NCI-H1105 treated with DMSO at 0.1 percent for 48 hours (cell line): Measurements from ENCODE around the gene HSD17B8.

Experiments used
- DNase-seq: peaks from one replicate; lab custom pipeline; 2025; lab: John Stamatoyannopoulos, UW

Gene HSD17B8

DNA sequence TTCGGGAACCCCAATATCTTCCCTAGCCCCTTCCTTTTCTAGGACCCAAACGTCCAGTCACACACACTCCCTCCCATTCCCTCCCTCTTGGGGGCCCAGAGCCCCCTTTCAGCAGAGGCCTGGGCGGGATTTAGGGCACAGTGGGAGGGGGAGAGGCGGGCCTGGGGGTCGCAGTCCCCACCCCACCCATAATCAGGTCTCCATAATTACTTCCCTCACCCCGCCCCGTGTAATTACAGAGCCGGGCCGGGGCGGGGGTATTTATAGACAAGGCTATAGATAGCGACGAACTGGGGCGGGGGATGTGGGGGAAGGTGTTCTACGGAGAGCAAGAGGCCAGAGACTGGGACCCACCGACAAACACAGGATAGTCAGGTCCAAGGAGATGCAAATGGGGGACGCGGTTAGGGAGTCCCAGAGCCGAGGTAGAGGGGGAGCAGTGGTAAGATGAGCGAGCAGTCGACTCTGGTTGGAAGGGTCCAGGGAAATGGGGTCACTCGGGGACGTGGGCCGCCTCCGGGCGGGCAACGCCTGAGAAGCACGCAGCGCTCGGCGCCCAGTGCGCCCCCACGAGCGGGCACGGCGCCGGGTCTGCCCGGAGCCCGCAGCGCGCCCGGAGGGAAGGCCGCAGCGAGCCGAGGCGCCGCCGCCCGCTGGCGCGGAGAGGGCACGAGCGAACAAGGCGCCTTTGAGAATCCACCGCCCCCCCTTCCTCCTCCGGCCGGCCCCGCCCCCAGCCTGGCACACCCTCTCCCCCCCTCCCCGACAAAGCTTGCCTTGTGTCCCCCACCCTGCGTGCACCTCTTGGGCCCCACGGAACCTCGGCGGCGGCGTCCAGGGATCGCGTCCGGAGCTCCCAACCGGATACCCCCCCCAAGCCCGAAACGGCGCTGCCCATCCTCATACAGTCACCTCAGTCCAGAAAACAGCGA, 11.5 kb upstream of the HSD17B8 start:
- peak; percentile 58 for DNase-seq

DNA sequence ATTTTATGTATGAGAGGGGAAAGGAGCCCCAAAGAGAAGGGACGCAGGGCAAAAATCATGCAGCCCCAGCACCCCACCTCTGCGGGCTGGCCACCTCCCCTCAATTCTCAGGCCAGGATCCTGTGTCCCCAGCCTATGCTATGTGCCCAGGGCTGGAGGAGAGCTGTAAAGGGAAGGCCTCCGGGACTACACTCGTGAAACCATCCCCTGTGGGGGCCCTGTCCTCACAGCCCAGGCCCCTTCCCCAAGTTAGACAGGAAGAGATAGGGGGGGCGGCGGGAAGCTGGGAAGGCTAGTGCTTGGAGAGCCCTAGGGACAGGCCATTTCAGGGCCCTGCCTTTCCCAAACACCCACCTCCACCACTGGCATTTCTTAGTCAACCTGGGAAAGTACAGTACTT, 10.8 kb upstream of the HSD17B8 start:
- DNase-seq: no peak

DNA sequence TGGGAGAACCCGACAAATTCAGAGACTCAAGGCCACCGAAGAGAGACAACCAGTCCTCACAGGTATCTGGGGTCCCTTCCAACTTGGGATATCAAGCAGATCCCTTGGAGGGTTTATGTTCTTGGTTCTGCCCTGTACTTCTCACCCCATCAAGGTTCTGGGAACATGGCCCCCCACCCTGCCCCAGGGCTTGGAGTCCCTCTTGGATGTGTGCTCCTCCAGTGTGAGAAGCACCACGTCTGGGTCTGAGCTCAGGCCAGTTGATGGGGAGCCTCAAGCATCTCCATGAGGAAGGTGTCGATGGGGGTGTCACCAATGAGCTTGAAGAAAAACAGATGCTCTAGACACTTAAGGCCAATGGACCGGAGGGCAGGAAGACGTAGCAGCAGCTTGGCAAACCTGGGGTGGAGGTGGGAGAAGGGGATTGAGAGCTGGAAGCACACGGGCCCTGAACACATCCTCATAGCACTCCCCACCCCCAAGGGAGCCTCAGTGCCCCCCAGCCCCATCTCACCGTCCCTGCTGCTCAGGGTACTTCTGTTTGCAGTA, 9.9 kb upstream of the HSD17B8 start:
- no peak for DNase-seq

DNA sequence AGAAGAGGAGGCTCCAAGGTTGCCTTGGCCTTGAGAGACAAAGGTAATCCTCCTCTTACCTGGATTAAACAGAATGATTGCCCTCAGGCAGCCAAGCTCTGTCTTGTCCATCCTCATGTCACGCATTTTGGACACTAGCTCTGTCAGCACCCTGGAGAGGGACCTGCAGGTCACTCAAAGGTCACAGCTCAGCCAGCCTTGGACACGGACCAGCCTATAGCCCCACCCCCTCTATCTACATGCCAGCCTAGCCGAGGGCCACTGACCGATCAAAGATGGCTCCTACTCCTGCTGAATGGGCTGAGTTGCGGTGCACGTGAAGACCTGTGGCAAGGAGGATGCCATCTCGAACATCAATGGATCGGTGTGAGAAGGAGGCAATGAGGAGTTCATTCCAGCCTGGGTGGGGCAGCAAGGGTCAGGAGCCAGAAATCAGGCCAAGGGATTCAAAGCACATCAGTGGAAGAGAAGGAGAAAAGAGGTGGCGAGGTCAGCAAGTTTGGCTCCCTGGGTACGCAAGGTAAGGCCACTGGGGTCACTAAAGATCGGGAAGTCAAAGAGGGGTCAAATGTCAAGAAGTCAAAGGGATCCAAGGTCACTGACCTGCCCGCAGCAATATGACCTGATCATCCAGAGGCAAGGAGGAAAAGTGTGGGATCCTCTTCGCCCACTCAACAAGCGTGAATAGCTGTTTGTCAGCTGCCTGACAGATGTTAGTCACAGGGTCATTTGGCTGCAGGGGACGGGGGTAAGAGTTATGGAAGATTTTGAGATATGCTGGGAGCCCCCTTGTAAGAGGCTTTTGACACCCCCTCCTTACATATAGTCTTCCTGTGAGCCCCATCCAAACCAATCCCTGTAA, 8.9 kb upstream of the HSD17B8 start:
- no peak for DNase-seq

DNA sequence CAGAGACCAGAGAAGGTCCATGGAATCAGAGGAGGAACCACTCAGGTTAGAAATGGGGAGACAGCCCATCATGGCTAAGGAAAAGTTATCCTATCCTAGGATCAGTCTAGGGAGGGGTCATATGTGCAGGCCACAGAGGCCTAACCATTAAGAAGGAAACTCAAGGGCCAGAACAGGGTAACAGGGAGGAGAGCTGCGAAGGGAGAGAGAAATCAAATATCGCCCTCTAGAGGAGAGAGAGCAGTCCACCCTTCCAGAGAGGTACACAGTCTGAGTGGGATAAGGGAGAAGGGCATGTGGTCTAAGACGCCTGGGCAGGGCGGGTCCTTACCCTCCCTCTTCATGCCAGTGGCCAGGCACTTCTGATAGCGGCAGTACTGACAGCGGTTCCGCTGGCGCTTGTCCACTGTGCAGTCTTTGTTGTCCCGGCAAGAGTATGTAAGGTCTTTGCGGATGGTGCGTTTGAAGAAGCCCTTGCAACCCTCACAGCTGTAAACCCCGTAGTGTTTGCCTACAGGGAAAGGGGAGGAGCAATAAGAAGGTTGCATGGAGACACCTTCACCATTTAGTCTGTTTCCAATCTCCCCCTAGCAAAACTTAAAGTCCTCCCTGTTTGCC, 6.9 kb upstream of the HSD17B8 start:
- peak; percentile 67 for DNase-seq

DNA sequence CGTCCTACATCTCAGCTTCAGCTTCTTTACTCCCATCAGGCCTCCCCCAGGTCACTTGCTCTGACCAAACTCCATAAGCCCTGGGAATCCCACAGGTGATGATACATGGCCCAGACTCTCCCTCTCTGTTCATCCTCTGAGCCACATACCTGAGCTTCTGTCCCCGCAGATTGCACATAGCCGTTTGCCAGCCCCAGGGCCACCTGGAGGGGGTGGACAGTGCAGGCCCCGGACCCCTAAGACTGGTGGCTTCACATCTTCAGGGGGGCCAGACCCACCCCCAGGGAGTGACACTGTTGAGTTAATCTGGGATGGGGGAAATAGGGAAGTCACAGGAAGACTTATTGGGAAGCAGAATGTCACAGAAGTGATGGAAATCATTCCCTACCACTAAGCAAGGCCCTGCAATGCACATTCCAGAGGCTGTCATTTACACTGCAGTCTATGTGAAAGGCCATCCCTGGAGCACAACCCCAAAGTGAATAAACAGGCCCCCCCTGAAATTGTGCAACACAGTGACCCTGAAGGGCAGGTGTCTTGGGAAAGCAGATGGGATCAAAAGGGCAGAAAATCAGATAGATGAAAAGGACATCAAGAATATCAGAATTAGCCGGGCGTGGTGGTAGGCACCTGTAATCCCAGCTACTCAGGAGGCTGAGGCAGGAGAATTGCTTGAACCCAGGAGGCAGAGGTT, 6.1 kb upstream of the HSD17B8 start:
- DNase-seq: no peak

DNA sequence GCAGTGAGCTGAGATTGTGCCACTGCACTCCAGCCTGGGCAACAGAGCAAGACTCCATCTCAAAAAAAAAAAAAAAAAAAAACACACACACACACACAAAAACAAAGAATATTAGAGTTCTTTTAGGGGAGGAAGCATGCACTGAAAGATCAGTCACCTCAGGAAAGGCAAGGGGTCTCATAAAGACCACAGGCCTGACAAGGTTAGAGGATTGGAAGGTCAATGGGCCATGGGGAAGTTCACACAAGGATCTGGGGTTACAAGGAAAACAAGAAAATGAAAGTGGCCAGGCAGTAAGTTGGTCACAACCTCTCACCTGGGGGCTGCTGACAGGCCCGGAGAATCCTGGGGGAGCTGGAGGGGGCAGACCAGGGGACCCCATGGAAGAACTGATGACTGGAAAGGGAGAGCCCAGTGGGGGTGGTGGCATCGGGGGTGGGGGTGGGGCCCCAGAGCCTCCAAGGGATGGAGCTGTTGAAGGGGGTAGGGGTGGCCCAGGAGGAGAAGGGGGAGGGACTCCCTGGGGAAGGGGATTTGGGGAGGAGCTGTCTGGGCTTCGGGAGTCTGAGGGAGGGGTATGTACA, 5.5 kb upstream of the HSD17B8 start:
- DNase-seq: no peak

DNA sequence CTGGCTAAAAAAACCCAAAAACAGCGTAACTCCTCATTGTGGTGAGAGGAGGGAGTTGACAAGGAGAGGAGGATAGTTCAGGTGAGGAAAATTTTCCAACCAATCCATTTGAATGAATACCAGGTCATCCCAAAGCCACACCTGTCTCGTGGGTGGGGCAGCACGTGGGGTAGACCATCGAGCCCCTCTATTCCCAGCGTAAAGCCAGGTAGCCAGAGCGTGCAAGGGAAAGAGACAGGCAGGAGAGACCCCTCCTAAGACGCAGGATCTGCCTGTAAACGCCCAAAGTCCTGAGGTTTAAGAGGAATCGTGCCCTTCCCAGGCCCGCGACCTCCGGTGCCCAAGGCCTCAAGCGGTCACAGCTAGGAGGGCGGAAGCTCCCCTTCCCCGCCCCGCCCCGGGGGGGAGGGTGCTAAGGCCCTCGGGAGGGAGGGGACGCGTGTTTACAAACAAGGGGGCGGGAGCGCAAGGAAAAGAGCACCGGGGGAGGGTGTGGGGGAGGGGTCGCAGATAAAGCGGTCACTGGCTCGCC, 4.7 kb upstream of the HSD17B8 start:
- DNase-seq: peak; percentile 54

DNA sequence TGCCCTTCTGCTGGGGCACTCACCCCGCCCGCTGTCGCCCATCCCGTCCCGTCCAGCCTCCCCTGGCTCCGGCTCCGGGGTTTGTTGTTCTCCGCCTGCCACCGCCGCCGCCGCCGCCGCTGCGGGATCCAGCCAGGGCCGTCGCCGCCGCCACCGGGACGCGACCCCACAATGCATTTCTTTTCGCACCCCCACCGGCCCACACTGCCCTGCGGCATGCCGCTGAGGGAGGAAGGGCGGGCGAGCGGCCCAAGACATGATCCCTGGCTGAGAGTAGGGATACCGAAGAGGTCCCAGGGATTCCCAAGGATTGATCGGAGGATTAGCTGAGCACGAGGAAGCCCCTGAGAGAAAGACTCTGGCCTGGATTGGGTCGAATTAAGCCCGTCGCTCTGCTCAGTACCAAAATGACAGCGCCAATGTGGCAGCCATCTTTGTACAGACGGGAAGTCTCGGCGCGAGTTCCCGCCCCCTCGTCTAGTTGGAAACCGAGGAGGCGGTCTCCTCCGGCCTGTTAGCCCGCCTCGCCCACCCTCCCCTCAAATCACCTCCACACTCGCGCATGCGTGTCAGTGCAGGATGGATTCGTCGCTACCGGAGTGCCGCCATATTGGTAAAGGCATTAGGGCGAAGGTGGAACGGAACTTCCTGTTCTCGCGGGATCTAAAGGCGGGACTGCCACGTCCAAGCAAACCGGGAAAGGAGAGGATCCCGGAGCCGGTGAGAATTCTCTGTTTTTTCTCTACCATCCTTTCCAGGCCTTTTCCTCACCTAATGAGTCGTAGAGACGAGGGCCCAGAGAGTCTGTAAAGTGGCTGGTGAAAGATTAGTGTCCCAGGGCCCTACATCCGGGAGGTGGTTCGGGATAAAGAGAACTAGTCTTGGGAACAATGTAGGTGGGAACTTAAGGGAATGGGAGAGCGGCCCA, 4.0 kb upstream of the HSD17B8 start, which contains the start of the genes RXRB and SLC39A7:
RXRB (minus strand) TSS at position 447 of the 928 bp plus-strand sequence; CDS start at position 258, 189 bp downstream.
SLC39A7 (plus strand) TSS at position 649 of the 928 bp plus-strand sequence. CDS start 379 bp downstream, outside the sequence.
- DNase-seq: peak; percentile 98

DNA sequence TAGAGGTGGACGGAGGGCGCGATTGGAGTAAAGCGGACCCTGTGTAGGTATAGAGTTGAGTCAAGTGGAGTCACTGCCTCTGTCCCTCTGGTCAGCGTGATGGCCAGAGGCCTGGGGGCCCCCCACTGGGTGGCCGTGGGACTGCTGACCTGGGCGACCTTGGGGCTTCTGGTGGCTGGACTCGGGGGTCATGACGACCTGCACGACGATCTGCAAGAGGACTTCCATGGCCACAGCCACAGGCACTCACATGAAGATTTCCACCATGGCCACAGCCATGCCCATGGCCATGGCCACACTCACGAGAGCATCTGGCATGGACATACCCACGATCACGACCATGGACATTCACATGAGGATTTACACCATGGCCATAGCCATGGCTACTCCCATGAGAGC, 3.3 kb upstream of the HSD17B8 start:
- no peak for DNase-seq

DNA sequence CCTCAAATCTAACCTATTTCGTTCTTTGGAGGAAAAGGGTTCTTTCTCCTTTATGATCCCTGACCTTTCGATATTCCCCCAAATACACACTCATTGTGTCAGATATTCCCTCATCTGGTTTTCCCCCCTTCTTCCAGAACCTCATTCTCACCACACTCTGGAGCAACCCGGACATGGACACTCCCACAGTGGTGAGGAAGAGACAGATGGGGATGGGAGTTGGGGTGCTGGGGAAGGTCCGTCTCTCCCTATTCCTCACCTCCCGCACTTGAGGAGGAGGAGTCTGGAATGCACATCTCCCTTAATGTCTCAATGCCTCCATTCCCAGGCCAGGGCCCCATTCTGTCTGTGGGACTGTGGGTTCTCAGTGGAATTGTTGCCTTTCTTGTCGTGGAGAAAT, 2.5 kb upstream of the HSD17B8 start:
- DNase-seq: no peak

DNA sequence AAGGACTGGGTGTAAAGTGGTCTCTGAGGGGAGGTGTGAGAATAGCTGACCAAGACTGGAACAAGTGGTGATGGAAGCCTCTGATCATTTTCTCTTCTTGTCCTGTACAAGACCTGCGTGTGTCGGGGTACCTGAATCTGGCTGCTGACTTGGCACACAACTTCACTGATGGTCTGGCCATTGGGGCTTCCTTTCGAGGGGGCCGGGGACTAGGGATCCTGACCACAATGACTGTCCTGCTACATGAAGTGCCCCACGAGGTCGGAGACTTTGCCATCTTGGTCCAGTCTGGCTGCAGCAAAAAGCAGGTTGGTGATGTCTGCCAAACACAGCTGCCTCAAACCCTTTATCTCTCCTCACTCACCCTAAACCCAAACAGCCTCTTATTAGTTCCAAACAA, 1.7 kb upstream of the HSD17B8 start:
- DNase-seq: no peak

DNA sequence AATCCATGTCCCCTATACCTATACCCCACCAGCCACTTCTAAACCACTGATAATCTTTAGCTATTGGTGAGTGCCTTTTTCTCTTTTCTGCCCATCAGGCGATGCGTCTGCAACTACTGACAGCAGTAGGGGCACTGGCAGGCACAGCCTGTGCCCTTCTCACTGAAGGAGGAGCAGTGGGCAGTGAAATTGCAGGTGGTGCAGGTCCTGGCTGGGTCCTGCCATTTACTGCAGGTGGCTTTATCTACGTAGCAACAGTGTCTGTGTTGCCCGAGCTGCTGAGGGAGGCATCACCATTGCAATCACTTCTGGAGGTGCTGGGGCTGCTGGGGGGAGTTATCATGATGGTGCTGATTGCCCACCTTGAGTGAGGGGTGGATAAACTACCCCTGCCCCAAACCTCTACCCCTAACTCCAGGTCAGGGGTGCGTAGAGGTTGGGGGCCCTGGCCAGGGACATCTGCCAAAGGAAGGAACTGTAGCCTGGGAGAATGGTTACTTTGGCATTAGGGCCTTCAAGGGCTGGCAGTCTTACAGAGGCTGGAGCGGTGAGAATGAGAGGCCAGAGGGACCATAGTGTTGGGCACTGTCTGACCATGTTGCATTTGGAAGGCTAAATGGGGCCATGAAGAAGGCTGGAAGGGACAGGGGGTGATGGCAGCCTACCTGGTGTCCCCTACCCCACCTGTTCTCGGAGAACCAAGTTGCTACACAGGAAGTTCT, 851 bp upstream of the HSD17B8 start:
- no peak for DNase-seq

DNA sequence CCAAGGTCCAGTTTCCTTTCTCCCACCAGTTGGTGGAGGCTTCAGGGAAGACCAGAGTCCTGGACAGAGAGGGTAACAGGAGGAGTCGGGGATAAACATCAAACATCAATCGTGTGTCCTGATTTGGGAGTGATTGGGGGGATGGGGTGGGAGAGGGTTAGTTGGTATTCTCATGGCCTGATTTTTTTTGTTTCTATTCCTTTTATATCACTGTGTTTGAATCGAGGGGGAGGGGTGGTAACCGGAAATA, 365 bp upstream of the HSD17B8 start:
- DNase-seq: no peak

DNA sequence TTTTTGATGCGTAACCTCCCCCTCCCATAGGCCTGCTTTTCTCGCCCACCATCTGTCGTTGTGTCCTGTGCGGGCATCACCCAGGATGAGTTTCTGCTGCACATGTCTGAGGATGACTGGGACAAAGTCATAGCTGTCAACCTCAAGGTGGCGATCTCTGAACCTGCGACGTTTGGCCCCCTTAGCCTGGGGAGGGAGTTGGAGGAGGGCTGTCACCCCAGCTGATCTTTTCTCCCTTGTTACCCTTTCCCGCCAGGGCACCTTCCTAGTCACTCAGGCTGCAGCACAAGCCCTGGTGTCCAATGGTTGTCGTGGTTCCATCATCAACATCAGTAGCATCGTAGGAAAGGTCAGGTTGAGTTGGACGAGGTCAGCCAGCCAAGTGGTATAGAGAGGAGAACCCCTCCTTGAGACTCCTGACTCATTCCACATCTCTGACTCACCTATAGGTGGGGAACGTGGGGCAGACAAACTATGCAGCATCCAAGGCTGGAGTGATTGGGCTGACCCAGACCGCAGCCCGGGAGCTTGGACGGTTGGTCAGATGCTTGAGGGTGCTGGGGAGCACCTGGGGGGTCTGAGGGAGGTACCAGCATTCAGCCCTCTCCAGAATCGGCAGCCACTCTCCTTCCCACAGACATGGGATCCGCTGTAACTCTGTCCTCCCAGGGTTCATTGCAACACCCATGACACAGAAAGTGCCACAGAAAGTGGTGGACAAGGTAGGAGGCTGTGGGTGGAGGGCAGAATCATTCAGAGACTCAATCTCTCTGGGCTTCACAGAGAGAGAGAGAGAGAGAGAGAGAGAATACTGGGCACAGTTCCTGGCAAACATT, 954 bp downstream of the HSD17B8 start:
- DNase-seq: peak; percentile 22

DNA sequence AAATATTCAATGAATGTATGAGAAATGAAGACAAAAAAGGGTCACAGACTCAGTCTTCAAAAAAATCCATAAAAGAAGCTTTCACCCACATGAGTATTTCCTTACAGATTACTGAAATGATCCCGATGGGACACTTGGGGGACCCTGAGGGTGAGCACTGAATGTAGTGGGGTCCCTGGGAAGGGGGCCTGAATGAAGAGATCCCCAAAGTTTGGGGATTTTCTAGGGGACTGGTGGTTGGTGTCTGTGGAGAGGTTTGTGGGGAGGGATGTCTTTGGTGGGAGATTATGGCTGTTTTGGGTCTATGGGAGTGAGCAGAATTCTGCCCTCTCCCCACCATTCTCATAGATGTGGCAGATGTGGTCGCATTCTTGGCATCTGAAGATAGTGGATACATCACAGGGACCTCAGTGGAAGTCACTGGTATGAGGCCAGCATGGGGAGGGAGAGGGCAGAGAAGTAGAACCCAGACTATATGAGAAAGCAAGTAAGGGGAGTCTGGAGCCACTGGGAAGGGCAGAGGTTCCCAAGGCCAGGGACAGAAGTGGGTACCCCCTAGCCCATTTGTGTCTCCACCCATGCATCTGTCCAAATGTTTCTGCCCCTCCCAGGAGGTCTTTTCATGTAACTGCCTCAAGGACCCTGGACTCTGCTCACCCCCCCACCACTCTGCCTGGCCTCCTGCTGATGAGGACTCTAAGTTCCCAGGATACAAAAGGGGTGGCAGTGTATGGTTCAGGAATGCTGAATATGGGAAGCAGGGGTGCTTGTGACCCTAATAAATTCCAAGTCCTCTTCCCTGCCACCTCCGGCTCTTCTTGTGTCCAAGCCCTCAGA, 1.8 kb downstream of the HSD17B8 start:
- DNase-seq: no peak

DNA sequence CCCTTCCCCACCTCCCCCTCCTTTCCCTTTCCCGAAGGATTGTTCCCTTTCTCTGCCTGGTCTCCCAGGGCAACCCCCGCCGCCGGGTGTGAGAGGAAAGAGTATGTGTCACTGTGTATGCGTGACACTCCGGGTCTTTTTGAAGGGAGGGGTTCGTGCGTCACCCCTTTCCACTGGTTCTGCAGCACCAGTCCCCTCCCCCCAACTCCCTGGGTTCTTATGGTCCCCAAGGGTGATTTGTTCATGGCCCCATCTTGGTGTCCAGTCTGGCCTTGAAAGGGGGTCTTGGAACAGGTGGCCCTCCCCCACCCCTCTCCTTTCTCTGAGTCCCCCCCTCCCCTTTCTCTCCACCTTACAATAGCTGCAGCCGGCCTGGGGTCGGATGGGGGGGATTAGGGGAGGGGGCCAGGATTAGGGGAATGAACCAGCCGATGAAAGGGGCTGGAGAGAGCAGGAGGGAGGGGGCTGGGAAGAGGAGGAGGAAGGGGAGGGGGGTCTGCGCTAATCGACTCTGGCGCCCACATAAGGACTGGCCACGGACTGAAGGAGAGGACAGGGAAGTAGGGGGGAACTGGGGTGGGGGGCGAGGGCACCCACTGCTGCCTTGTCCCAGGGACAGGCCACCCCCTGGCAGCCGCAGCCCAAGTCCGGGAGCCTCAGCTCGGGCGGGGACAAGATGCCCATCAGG, 2.6 kb downstream of the HSD17B8 start:
- no peak for DNase-seq
